ENCODE data around the gene SCD5. TPM values are rescaled to one million over a fixed set of nuclear protein-coding genes. Genes with fewer than 3 reads are reported as not detected.

SCD5 gene
- total and polyA plus RNA-seq, 4 donors, result 2.6 to 11.5 (median 5.2) TPM

DNA sequence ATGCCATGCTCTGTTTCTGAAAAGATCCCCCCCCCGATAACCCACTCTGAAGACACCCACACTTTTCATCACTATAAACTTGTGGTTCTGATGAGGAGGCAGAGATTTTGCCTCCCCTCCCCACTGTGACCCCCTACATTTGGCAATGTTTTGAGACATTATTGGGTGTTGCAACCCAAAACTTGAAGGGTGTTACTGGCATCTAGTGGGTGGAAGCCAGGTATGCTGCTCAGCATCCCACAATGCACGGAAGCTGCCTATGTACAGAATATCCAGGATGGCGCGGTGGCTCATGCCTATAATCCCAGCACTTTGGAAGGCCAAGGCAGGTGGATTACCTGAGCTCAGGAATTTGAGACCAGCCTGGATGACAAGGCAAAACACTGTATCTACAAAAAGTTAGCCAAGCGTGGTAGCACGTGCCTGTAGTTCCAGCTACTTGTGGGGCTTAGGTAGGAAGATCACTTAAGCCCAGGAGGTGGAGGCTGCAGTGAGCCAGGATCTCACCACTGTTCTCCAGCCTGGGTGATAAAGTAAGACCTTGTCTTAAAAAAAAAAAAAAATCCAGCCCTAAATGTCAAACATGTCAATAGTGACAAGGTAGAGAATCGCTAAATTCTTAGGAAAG, 87.3 kb downstream of the SCD5 start:
- ATAC-seq (ENCODE audit: low FRiP score) (no peak), DNase-seq (no peak)
- Histone ChIP-seq H3K36me3 (ENCODE audit: control insufficient read depth in 1 of 2, insufficient read depth in 2 of 2, low read length in 1 of 2) (no peaks in the 10 kb centered on the region), H3K9me3 (ENCODE audit: control insufficient read depth, low read length) (no peaks in the 10 kb centered on the region), H3K27me3 (ENCODE audit: control insufficient read depth in 1 of 2, insufficient read depth in 2 of 2, low read length in 1 of 2) (no peaks in the 10 kb centered on the region), H3K4me3 (ENCODE audit: low read length in 2 of 2) (no peak overlapping the region), H3K4me1 (ENCODE audit: control insufficient read depth in 1 of 2, insufficient read depth in 2 of 2, low read length in 2 of 2) (peaks cover 0 to 3% of the 10 kb centered on the region in 2 donors), H3K27ac (ENCODE audit: low read depth in 1 of 2, low read length in 2 of 2) (no peak overlapping the region)
- intact Hi-C loops (cut with DNase I), result no loop called here
- 83 to 96% methylated on average over 7 of the region's 7 CpGs for WGBS, 2 donors

DNA sequence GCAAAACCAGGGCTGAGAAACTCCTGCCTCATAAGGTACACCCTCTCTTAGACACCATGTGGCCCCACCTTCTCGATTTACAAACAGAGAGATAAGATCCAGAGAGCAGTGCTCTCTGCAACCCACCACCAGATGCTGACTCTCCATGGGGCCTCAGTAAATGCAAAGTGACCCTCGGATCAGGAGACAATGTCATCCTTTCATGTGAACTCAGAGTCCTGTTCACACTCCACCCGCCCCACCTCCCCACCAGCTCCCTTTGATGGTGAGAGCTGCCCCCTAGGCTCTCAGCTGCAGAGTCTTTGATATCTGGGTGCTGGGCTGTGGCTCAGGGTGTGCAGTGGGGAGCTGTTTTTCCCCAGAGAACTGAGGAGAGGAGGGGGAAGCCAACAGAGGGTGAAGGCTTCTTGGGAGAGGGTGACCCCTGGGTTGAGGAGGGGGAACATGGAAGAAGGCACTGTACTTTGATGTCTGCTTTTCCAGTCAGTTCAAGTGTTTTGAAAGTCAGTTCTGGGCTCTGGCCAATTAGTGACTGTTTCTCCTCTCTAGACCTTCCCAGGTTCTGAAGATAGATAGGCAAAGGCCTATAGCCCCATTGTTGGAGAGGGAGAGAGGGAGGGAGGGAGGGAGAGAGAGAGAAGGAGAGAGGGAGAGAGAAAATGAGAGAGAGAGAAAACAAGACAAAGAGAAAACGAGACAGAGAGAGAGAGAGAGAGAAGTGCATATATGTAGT, 88.2 kb downstream of the SCD5 start:
- Histone ChIP-seq H3K36me3 (ENCODE audit: control insufficient read depth in 1 of 2, insufficient read depth in 2 of 2, low read length in 1 of 2) (no peaks in the 10 kb centered on the region), H3K27me3 (ENCODE audit: control insufficient read depth in 1 of 2, insufficient read depth in 2 of 2, low read length in 1 of 2) (no peaks in the 10 kb centered on the region), H3K4me3 (ENCODE audit: low read length in 2 of 2) (no peak overlapping the region), H3K27ac (ENCODE audit: low read depth in 1 of 2, low read length in 2 of 2) (no peak overlapping the region), H3K4me1 (ENCODE audit: control insufficient read depth in 1 of 2, insufficient read depth in 2 of 2, low read length in 2 of 2) (no peaks in the 10 kb centered on the region), H3K9me3 (ENCODE audit: control insufficient read depth, low read length) (no peaks in the 10 kb centered on the region)
- ATAC-seq (ENCODE audit: low FRiP score) (no peak), DNase-seq (no peak)
- 55 to 62% methylated on average over 4 of the region's 4 CpGs for WGBS, 2 donors
- intact Hi-C loops (cut with DNase I), result no loop called here

GRCh38 chr4:82708982-82709381, 89.6 kb downstream of the SCD5 start:
- Histone ChIP-seq H3K4me1 (ENCODE audit: control insufficient read depth in 1 of 2, insufficient read depth in 2 of 2, low read length in 2 of 2) (no peaks in the 10 kb centered on the region), H3K27me3 (ENCODE audit: control insufficient read depth in 1 of 2, insufficient read depth in 2 of 2, low read length in 1 of 2) (no peaks in the 10 kb centered on the region), H3K4me3 (ENCODE audit: low read length in 2 of 2) (no peak overlapping the region), H3K36me3 (ENCODE audit: control insufficient read depth in 1 of 2, insufficient read depth in 2 of 2, low read length in 1 of 2) (no peaks in the 10 kb centered on the region), H3K27ac (ENCODE audit: low read depth in 1 of 2, low read length in 2 of 2) (no peak overlapping the region), H3K9me3 (ENCODE audit: control insufficient read depth, low read length) (no peaks in the 10 kb centered on the region)
- intact Hi-C loops (cut with DNase I), result no loop called here
- ATAC-seq (ENCODE audit: low FRiP score) (no peak), DNase-seq (no peak)
- 91 to 96% methylated on average over 1 of the region's 1 CpG for WGBS, 2 donors

DNA sequence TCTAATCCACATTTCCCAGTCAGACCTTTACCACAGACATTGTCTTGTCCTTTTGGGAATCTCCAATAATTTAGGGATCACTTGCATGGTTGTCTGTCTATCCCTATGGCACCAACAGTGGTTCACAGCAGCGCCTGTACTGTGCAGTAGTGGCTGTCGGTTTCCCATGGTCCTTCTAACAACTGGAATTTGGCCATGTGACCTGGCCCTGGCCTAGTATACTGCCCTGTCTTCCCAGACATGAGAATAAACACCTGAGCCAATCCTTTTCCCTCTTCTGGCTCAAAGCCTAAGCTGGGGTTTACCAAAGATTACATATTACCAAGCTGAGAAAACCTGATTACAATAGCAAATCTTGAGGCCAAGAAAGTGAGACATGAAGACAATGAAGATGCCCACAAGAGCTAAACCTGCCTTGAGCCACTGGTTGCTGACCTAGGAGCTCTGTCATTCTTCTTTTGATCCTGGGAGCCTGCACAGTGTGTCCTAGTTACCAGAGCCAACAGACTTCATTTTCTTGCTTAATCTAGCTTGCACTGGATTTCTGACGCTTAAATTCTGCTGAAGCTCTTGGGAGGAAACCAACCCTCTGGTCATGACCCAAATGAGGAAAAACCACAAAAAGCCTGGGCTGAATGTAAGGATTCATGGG, 92.1 kb downstream of the SCD5 start:
- no peak overlapping the region for H3K4me3 ChIP-seq (ENCODE audit: low read length in 2 of 2)
- no peaks in the 10 kb centered on the region for H3K9me3 ChIP-seq (ENCODE audit: control insufficient read depth, low read length)
- H3K27ac ChIP-seq (ENCODE audit: low read depth in 1 of 2, low read length in 2 of 2), result no peak overlapping the region
- peak; percentile 34 for ATAC-seq (ENCODE audit: low FRiP score)
- WGBS, 2 donors, result 84 to 87% methylated on average over 3 of the region's 3 CpGs
- H3K4me1 ChIP-seq (ENCODE audit: control insufficient read depth in 1 of 2, insufficient read depth in 2 of 2, low read length in 2 of 2), result no peaks in the 10 kb centered on the region
- H3K36me3 ChIP-seq (ENCODE audit: control insufficient read depth in 1 of 2, insufficient read depth in 2 of 2, low read length in 1 of 2), result no peaks in the 10 kb centered on the region
- H3K27me3 ChIP-seq (ENCODE audit: control insufficient read depth in 1 of 2, insufficient read depth in 2 of 2, low read length in 1 of 2), result no peaks in the 10 kb centered on the region
- DNase-seq, result no peak
- intact Hi-C loops (cut with DNase I), result no loop called here

- H3K36me3 ChIP-seq (ENCODE audit: control insufficient read depth in 1 of 2, insufficient read depth in 2 of 2, low read length in 1 of 2), result no peaks in the 10 kb centered on the region
- H3K4me3 ChIP-seq (ENCODE audit: low read length in 2 of 2), result no peak overlapping the region
- H3K4me1 ChIP-seq (ENCODE audit: control insufficient read depth in 1 of 2, insufficient read depth in 2 of 2, low read length in 2 of 2), result no peaks in the 10 kb centered on the region
- 45 to 59% methylated on average over 1 of the region's 1 CpG for WGBS, 2 donors
- H3K9me3 ChIP-seq (ENCODE audit: control insufficient read depth, low read length), result no peaks in the 10 kb centered on the region
- H3K27ac ChIP-seq (ENCODE audit: low read depth in 1 of 2, low read length in 2 of 2), result no peak overlapping the region
- no peaks in the 10 kb centered on the region for H3K27me3 ChIP-seq (ENCODE audit: control insufficient read depth in 1 of 2, insufficient read depth in 2 of 2, low read length in 1 of 2)
- intact Hi-C loops (cut with DNase I), result no loop called here
- DNase-seq (no peak), ATAC-seq (ENCODE audit: low FRiP score) (no peak)
These were observed 92.7 kb downstream of the SCD5 start for GRCh38 chr4:82705928-82706300.

- Histone ChIP-seq H3K36me3 (ENCODE audit: control insufficient read depth in 1 of 2, insufficient read depth in 2 of 2, low read length in 1 of 2) (no peaks in the 10 kb centered on the region), H3K4me3 (ENCODE audit: low read length in 2 of 2) (no peak overlapping the region), H3K27me3 (ENCODE audit: control insufficient read depth in 1 of 2, insufficient read depth in 2 of 2, low read length in 1 of 2) (no peaks in the 10 kb centered on the region), H3K4me1 (ENCODE audit: control insufficient read depth in 1 of 2, insufficient read depth in 2 of 2, low read length in 2 of 2) (no peaks in the 10 kb centered on the region), H3K9me3 (ENCODE audit: control insufficient read depth, low read length) (no peaks in the 10 kb centered on the region), H3K27ac (ENCODE audit: low read depth in 1 of 2, low read length in 2 of 2) (no peak overlapping the region)
- DNase-seq (no peak), ATAC-seq (ENCODE audit: low FRiP score) (no peak)
- intact Hi-C loops (cut with DNase I), result no loop called here
- WGBS, 2 donors, result 89% methylated on average over 7 of the region's 7 CpGs
These were observed 93.2 kb downstream of the SCD5 start for GRCh38 chr4:82705169-82705927.

- no peak for ATAC-seq (ENCODE audit: low FRiP score)
- Histone ChIP-seq H3K27ac (ENCODE audit: low read depth in 1 of 2, low read length in 2 of 2) (no peak overlapping the region), H3K4me1 (ENCODE audit: control insufficient read depth in 1 of 2, insufficient read depth in 2 of 2, low read length in 2 of 2) (no peaks in the 10 kb centered on the region), H3K4me3 (ENCODE audit: low read length in 2 of 2) (no peak overlapping the region), H3K36me3 (ENCODE audit: control insufficient read depth in 1 of 2, insufficient read depth in 2 of 2, low read length in 1 of 2) (no peaks in the 10 kb centered on the region), H3K9me3 (ENCODE audit: control insufficient read depth, low read length) (no peaks in the 10 kb centered on the region), H3K27me3 (ENCODE audit: control insufficient read depth in 1 of 2, insufficient read depth in 2 of 2, low read length in 1 of 2) (no peaks in the 10 kb centered on the region)
- intact Hi-C loops (cut with DNase I), result no loop called here
- WGBS, 2 donors, result 94 to 97% methylated on average over 6 of the region's 6 CpGs
- no peak for DNase-seq
These were observed 94.4 kb downstream of the SCD5 start for GRCh38 chr4:82704156-82704555.

DNA sequence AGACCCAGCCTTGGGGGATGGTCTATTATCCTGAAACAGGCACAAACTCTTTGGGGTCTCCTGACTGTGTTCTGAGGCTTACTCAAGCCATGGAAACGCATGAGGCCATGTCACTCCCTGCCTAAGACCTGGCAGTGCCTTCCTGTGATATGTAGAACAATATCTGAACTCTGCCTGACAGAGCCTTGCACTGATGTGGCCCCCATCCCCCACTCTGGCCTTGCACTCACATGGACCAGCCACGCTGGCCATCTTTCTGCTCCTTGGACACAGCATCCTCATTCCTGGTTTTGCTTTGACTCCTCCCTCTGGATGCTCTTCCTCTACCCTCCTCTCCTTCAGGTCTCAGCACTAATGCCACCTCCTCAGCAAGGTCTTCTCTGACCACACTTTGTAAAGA, 100.2 kb downstream of the SCD5 start:
- Histone ChIP-seq H3K27ac (ENCODE audit: low read depth in 1 of 2, low read length in 2 of 2) (no peak overlapping the region), H3K4me1 (ENCODE audit: control insufficient read depth in 1 of 2, insufficient read depth in 2 of 2, low read length in 2 of 2) (no peaks in the 10 kb centered on the region), H3K4me3 (ENCODE audit: low read length in 2 of 2) (no peak overlapping the region), H3K9me3 (ENCODE audit: control insufficient read depth, low read length) (no peaks in the 10 kb centered on the region), H3K36me3 (ENCODE audit: control insufficient read depth in 1 of 2, insufficient read depth in 2 of 2, low read length in 1 of 2) (no peaks in the 10 kb centered on the region), H3K27me3 (ENCODE audit: control insufficient read depth in 1 of 2, insufficient read depth in 2 of 2, low read length in 1 of 2) (no peaks in the 10 kb centered on the region)
- 79 to 85% methylated on average over 2 of the region's 2 CpGs for WGBS, 2 donors
- DNase-seq (no peak), ATAC-seq (ENCODE audit: low FRiP score) (no peak)
- intact Hi-C loops (cut with DNase I), result no loop called here

Measured in aorta (tissue), 5 donors.